Progenitor cell of endocrine pancreas (in vitro differentiated cells): ENCODE data around the gene DAAM2. TPM values are rescaled to one million over a fixed set of nuclear protein-coding genes. Genes with fewer than 3 reads are reported as not detected.

Source experiments
- DNase-seq: peaks from one replicate; pipeline ENCODE4 v3.0.0; 2021; ENCODE audit warnings: low spot score; ENCODE audit not compliant: unreplicated experiment
- H3K27ac Mint-ChIP-seq: 2 replicates; pipeline ENCODE4 v1.8.0; 2021; ENCODE audit warnings: mild to moderate bottlenecking, moderate library complexity, mixed read lengths
- H3K27me3 Mint-ChIP-seq: 2 replicates; pipeline ENCODE4 v1.8.0; 2021; ENCODE audit warnings: mixed read lengths
- H3K36me3 Mint-ChIP-seq: 2 replicates; pipeline ENCODE4 v1.8.0; 2022; ENCODE audit warnings: mixed read lengths; ENCODE audit not compliant: insufficient read depth
- H3K4me1 Mint-ChIP-seq: 2 replicates; pipeline ENCODE4 v1.8.0; 2021; ENCODE audit warnings: low read depth, mixed read lengths
- H3K4me3 Mint-ChIP-seq: 2 replicates; pipeline ENCODE4 v1.8.0; 2021; ENCODE audit warnings: low read depth, mild to moderate bottlenecking, moderate library complexity, mixed read lengths
- H3K9me3 Mint-ChIP-seq: 2 replicates; pipeline ENCODE4 v1.8.0; 2021; ENCODE audit warnings: low read depth, mixed read lengths
- CTCF ChIP-seq: fragments of 200-600 bp; sonication (generic); IDR thresholded peaks from one replicate; pipeline ENCODE4 v1.5.0; 2021; ENCODE audit warnings: antibody characterized with exemption, mild to moderate bottlenecking; ENCODE audit not compliant: unreplicated experiment
- total RNA-seq: library from RNA; stranded (reverse); gene quantifications from 2 replicates; pipeline ENCODE4 v1.2.1, GENCODE V29; 2021

Gene DAAM2
- total RNA-seq, 1 donor from 2014 or later, result 6.3 TPM

GRCh38 chr6:39887692-39888450 lies 95.7 kb downstream of the DAAM2 start:
- DNase-seq, result peak; percentile 21
- peak overlapping the region; percentile 85 for H3K27ac Mint-ChIP-seq
- no peak for TF ChIP-seq CTCF
- H3K4me3 Mint-ChIP-seq, result no peak overlapping the region
- peaks cover 6% of the 10 kb centered on the region for H3K4me1 Mint-ChIP-seq
- H3K36me3 Mint-ChIP-seq, result no peaks in the 10 kb centered on the region
- peaks cover 8% of the 10 kb centered on the region for H3K27me3 Mint-ChIP-seq
- no peaks in the 10 kb centered on the region for H3K9me3 Mint-ChIP-seq

- no peak for TF ChIP-seq CTCF
- no peaks in the 10 kb centered on the region for H3K9me3 Mint-ChIP-seq
- H3K4me1 Mint-ChIP-seq, result peaks cover 6% of the 10 kb centered on the region
- no peak overlapping the region for H3K27ac Mint-ChIP-seq
- DNase-seq, result no peak
- H3K27me3 Mint-ChIP-seq, result peaks cover 8% of the 10 kb centered on the region
- no peak overlapping the region for H3K4me3 Mint-ChIP-seq
- H3K36me3 Mint-ChIP-seq, result no peaks in the 10 kb centered on the region
Measured at GRCh38 chr6:39889229-39889628, 97.1 kb downstream of the DAAM2 start.

GRCh38 chr6:39891353-39891752 lies 99.2 kb downstream of the DAAM2 start:
- no peak overlapping the region for H3K27ac Mint-ChIP-seq
- no peak overlapping the region for H3K4me3 Mint-ChIP-seq
- no peak for DNase-seq
- peaks cover 6% of the 10 kb centered on the region for H3K4me1 Mint-ChIP-seq
- H3K36me3 Mint-ChIP-seq, result no peaks in the 10 kb centered on the region
- peaks cover 6% of the 10 kb centered on the region for H3K27me3 Mint-ChIP-seq
- H3K9me3 Mint-ChIP-seq, result no peaks in the 10 kb centered on the region
- TF ChIP-seq CTCF, result no peak

GRCh38 chr6:39891976-39892375 lies 99.8 kb downstream of the DAAM2 start:
- Mint-ChIP-seq H3K27ac (no peak overlapping the region), H3K27me3 (peaks cover 7% of the 10 kb centered on the region), H3K9me3 (no peaks in the 10 kb centered on the region), H3K4me3 (no peak overlapping the region), H3K4me1 (peaks cover 6% of the 10 kb centered on the region), H3K36me3 (peaks cover 1% of the 10 kb centered on the region)
- TF ChIP-seq CTCF, result no peak
- no peak for DNase-seq

- Mint-ChIP-seq H3K4me1 (peaks cover 3% of the 10 kb centered on the region), H3K4me3 (no peak overlapping the region), H3K36me3 (peaks cover 5% of the 10 kb centered on the region), H3K27ac (no peak overlapping the region), H3K27me3 (peaks cover 13% of the 10 kb centered on the region), H3K9me3 (no peaks in the 10 kb centered on the region)
- peak; percentile 60 for DNase-seq
- peak; percentile 82 for TF ChIP-seq CTCF
Measured at GRCh38 chr6:39892490-39893129, 100.4 kb downstream of the DAAM2 start.
